LHCN-M2 (cell line): ENCODE data around the gene ZFR2. TPM values are rescaled to one million over a fixed set of nuclear protein-coding genes. Genes with fewer than 3 reads are reported as not detected.
A peak's percentile ranks its signal among the peaks of the same experiment; 100 is the strongest.
"Not testable (repeated sequence)": the region's sequence is repeated elsewhere in the genome, so short reads cannot be mapped to it uniquely, and the experiment has no call there.

Experiments
- DNase-seq: peaks from one replicate; pipeline ENCODE4 v3.0.0-alpha.2; 2012; ENCODE audit warnings: low read depth
- total RNA-seq: library from RNA; depleted of rRNA; stranded (reverse); fragments of >200 nt; gene quantifications from 2 replicates; pipeline ENCODE4 v1.2.3, GENCODE V29; 2014

The ZFR2 gene
- total RNA-seq, 1 experiment from 2014 or later, result not detected

DNA sequence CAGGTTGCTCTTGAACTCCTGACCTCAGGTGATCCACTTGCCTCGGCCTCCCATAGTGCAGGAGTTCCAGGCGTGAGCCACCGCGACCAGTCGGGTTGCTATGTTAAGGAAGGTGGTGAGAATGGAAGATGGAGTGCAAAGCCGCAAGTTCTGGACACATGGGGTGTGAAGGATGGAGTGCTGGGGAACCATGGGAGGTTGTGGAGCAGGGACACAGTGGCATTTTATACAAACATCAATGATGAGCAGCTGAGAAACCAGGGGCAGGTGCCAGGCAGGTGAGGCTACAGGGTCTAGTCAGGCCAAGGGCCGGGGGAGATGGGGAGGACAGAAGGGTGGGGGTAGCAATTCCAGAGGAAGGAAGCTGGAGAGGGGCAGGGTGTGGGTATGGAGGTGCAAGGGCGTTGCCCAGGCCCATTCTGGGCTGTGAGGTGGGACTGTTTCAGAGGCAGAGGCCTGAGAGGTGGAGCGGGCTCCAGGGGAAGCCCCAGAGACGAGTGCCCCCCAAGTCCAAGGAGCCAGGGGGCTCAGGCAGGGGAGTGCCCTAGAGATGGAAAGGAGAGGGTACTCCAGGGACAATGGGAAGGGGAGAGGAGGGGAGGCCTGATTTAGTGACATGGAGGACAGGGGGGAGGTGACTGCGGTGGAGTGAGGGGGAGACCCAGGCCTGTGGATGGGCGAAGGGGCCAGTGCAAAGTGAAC lies 94.9 kb downstream of the ZFR2 start:
- no peak for DNase-seq

DNA sequence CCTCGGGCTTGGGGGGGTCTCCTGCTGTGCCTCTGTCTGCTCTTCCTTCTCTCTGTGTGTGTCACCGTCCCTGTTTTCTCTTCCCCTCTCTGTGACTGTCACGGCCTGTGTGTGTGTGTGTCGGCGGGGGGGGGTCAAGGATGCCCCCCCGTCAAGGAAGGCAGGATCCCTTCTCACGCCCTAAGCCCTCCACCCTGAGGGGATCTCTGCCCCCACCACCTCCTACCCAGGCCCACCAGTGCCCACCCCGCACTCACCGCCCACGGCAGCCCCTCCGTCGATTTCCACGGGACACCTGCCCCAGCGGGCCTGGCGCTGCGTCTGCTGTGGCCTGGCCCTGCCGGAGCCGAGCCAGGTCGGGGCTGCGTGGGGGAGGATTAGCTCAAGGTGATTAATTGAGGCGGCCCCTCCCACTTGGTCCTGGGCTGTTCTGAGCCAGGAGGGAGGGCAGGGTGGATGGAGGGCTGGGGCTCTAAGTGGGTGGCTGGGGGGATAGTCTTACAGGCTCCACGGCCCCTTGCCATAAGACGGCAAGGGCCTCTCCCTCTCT lies 96.9 kb downstream of the ZFR2 start, which contains the start of gene RAX2:
RAX2 (minus strand) TSS at position 323 of the 550 bp plus-strand sequence. CDS start 486 bp downstream, outside the sequence.
- DNase-seq, result no peak

DNA sequence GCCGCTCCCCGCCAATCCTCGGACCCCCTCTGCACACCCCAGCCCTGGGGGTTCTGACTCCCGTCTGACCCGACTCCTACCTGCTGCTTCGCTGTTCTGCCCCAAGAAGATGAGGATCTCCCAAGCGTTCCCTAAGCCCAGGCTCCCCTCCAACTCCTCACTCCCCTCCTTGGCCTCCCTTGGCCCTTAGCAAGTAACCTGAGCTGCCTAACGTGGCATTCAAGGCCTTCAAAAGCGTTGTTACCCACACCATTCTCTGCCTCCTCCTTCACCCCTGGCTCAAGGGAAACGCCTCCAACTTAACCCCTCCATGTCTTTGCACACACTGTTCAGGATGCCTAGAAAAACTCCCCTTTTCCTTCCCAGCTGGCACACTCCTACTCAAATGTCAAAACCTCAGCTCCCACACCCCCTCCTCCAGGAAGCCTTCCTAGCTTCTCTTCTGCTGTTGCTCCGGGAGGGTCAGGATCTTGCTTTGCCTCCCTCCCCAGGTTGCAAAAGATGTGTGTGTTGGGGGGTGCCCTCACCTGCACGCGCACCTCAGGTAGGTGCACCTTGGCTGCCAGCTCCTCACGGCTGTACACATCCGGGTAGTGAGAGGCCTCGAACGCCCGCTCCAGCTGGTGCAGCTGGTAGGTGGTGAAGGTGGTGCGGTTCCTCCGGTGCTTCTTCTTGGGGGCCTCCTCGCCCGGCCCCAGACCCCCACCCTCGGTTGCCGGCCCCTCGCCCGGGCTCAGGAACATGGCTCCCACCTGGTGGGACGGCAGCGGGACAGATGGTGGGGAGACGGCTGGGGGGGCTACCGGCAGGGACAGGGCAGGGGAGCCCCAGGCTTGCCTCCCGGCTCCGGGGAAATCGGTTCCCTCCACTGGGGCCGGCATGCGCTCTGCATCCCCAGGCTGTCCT lies 97.6 kb downstream of the ZFR2 start:
- DNase-seq, result no peak

DNA sequence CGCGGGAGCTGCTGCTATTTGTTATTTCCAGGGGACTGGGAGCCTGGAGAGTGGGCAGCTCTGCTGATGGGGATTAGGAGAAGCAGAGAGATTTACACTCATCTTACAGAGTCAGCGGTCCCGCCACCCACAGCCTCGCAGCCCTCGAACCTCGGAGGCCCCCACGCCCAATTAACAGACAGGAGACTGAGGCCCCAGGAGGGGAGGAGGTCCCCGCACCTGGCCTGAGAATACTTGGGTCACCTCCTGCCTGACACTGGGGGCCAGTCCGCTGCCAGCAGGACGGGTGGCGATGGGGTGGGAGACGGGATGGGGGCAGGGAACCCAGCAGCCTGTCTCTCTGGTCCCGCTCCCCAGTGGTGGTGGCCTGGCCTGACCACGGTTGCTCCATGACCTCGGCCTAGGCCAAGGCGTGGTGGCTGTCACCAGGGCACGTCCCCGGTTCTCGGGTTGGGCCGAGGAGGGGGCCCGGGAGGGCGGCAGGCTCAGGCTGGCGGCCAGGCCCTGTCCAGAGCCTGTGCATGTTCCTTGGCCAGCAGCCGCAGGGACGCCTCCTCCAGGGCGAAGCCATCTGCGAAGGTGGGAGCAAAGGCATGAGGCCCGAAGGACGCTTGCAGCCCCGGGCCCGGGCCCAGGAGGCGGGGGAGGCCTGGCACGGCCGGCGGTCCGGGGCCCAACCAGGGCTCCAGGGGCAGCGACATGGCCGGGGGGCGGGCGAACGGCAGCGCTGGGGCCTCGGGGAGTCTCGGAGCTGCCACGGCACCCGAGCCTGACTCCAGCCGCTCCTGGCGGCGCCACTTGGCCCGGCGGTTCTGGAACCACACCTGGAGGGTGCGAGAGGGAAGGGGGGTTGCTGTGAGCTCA lies 98.5 kb downstream of the ZFR2 start:
- DNase-seq, result no peak

DNA sequence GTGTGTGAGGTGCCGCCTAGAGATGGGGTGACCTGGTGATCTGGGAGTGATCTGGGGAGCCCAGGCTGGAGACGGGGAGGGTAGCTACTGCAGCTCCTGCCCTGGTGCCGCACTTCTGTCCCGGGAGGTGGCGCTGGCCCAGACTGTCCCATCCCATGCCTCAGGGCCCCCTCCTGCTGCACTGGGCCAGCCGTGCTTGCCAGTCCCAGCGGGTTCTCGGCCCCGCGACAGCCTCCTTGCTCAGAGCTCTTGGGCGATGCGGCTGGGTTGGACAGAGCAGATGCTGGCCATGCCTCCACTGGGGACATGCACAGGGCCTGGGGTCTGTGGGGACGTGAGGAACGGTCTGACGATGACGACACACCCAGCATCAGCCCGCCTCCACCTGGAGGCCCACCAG lies 99.3 kb downstream of the ZFR2 start:
- DNase-seq, result no peak

DNA sequence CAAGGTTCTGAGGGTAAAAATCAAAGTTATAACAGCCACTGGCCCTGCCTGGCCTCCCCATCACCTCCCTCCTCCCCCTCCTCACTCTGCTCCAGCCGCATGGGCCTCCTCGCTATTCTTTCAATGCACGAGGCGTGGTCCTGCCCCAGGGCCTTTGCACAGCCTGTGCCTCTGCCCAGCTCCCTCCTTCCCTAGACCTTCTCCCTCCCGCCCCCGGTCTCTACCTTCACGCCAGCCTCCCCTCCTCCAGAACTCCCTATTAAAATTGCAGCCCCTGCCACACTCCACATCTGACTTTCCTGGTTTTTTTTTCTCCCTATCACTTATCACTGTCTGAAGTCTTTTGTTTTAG lies 100.1 kb downstream of the ZFR2 start:
- DNase-seq, result no peak

DNA sequence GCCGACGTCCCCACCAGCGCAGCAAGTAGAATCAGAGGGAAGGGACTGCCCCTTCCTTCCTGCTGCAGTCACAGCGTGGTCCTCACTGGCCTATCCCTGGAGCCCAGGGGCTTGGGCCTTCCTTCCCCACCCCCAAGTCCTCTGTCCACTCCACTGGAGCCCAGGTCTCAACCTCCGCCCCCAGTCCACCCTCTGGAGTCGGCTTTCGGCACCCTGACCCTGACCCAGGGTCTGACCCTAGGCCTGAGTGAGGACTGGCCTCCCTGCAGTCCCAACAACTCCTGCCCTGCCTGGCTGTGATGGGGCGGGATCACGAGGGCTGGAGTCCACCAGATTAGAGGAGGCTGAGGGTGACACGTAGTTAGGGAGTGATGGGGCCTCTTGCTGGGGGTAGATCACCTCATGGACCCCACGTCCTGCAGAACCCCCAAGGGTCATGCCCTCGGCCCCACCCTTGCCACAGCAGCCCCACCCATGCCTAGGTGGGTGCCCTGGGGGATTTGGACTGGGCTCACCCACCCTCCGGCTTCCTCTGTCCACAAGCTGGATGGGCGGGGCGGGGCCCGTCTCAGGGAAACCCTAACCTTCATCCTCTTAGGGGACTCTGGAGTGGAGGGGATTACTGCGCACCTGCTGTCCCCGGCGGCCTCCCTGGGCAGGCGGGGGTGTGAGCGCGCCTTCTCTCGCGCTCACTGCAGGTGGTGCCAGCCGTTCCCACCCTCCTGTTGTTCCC lies 100.7 kb downstream of the ZFR2 start:
- DNase-seq, result no peak

DNA sequence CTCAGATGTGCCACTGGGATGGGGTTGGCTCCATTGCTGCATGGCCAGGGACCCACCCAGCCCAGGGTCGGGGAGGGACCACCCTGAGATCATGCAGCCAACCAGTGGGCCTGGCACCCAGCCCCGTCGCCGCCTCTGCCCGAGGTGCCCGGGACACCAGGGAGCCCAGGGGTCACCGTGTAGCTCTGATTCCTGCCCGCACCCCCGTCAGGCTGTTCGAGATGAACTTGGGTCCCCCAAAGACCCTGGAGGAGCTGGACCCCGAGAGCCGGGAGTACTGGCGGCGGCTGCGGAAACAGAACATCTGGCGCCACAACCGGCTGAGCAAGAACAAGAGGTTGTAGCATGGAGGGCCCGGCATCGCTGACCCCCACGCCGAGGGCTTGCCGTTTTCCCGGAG lies 101.8 kb downstream of the ZFR2 start:
- DNase-seq, result no peak

DNA sequence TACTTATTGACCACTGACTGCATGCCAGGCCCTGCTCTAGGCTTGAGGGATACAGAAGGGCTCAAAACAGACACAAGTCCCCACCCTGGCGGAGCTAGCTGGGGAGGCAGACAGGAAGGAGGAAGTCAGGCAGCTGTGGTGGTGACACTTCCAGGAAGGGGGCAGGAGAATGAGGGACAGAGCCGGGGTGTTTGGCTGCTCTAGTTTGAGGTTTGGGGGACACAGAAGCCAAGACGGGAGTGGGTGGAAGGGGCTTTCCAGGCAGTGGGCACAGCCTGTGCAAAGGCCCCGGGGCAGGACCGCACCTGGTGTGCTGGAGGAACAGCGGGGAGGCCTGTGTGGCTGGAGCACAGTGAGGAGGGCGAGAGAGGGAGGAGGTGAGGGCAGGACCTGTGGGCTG lies 102.3 kb downstream of the ZFR2 start:
- DNase-seq, result no peak

DNA sequence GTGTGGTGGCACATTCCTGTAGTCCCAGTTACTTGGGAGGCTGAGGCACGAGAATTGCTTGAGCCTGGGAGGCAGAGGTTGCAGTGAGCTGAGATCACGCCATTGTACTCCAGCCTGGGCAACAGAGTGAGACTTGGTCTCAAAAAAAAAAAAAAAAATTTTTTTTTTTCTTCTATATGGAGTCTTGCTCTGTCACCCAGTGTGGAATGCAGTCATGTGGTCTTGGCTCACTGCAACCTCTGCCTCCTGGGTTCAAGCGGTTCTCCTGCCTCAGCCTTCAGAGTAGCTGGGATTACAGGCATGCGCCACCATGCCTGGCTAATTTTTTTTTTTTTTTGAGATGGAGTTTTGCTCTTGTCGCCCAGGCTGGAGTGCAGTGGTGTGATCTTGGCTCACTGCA lies 103.1 kb downstream of the ZFR2 start:
- not testable (repeated sequence) for DNase-seq

DNA sequence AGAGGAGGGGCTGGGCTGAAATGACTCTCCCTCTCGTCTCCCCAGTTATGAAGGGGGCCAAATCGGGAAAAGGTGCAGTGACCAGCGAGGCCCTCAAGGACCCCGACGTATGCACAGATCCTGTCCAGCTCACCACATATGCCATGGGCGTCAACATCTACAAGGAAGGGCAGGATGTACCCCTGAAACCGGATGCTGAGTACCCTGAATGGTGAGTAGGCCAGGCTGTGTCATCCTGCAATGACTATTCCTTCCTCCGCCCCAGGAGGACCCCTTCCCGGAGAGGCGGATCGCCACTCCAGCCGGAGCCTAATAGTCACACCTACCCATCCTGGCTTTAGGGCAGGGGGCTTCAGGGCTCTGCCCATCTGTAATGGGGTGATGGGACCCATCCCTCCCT lies 103.7 kb downstream of the ZFR2 start:
- no peak for DNase-seq

DNA sequence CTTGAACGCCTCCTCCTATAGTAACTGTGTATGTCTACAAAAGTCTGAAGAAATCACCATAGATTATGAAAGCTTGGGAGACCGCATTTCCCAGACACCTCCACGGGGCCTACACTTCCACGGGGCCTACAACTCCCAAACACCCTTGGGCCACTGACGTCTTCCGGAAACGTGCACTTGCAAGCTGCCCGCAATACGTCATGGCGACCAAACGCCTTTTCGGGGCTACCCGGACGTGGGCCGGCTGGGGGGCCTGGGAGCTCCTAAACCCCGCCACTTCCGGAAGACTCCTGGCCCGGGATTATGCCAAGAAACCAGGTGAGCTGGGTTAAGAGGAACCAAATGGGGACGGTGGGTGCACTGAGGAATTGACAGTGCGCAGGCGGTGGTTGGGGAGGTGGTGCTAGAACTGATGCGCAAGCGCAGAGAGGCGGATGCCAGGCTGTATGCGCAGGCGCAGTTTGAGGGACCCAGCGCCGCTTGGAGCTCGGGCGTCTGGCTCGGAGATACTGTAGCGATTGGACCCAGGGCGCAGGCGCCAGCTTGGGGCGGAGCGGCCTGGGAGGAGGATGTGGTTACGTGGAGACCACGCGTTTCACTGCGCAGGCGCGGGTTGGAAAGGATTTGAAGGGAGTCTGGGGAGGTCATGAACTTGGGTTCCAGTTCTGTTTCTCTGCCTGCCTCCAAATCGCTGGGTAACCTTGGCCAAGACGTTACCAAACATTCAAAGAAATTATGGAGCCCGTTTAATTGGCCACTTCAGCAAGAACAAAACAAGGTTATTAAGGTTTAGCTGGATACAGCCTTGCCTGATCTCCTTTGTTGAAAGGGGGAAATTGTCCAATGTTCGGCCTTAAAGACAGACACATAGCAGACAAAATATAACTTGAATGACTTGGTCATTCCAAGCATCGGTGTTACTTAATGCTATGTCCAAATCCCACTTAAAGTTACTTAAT lies 106.1 kb downstream of the ZFR2 start, which contains the start of gene MRPL54:
MRPL54 (plus strand) TSS at position 182 of the 959 bp plus-strand sequence; CDS start at position 201, 19 bp downstream.
- DNase-seq, result peak; percentile 98

DNA sequence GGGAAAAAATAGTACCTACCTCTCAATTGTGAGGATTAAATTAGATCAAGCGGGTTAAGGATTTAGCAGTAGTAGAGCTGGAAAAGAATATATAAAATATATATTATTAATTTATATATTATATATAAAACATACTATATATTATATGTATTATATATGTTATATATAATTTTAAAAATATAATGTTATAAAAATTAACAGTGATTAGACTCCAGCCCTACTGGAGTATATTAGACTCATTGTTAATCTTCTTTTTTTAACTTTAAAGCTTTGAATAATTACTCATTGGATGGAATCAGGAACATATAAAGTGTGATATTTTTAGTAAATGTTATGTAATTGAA lies 106.7 kb downstream of the ZFR2 start:
- DNase-seq, result no peak

DNA sequence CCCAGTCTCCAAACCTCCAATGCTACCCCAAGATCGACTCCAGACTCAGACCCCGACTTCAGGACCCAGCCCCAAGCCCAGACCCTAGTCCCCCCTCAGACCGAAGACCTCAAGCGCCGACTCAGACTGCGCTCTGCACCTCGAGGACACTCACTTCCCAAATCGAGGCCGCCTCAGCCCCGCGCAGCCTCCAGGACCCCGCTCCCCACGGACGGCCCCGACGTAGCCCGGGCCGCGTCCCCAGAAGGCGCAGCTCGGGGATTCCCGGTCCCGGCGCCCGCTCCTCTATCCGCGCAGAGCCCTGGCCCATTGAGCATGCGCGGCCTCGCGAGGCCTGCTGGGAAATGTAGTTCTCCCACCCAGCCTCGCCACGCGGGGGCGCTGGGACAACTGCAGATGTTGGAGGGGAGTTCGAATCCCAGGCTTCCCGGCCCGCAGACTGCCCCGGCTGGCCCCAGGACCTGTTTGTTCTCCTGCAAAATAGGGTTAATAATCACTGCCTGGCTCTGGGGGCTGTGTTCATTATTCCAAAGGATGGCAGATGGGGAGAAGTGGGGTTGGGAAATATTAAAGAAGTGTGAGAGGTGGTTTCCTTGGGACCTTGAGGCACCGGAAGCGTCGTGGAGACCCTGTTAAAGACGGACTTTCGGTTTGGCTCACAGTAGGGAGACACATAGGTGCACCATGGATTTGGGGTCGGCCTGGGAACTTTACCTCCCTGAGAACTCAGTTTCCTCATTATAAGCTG lies 107.3 kb downstream of the ZFR2 start, which contains the start of gene APBA3:
APBA3 (minus strand) TSS at position 311 of the 748 bp plus-strand sequence. CDS start 1,428 bp downstream, outside the sequence.
- DNase-seq, result peak; percentile 84

DNA sequence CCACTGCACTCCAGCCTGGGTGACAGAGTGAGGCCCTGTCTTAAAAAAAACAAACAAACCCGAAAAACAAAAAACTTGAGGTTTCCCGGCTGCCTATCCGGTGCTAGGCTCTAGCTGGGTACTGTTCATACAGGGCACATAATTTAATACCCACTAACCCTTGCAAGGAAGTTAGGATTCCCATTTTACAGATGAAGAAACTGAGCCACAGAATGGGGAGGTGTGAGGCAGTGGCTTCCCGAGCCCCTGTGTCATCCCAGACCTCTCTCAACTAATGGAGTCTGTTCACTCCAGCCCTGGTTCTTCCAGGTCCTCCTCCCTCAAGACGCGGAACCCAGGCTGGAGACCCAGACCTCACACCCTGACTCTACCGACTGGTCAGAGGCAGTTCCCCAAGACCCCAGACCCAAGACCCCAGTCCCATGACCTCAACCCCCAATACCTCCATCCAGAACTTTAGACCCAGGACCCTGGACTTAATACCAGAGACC lies 107.9 kb downstream of the ZFR2 start:
- DNase-seq, result no peak

DNA sequence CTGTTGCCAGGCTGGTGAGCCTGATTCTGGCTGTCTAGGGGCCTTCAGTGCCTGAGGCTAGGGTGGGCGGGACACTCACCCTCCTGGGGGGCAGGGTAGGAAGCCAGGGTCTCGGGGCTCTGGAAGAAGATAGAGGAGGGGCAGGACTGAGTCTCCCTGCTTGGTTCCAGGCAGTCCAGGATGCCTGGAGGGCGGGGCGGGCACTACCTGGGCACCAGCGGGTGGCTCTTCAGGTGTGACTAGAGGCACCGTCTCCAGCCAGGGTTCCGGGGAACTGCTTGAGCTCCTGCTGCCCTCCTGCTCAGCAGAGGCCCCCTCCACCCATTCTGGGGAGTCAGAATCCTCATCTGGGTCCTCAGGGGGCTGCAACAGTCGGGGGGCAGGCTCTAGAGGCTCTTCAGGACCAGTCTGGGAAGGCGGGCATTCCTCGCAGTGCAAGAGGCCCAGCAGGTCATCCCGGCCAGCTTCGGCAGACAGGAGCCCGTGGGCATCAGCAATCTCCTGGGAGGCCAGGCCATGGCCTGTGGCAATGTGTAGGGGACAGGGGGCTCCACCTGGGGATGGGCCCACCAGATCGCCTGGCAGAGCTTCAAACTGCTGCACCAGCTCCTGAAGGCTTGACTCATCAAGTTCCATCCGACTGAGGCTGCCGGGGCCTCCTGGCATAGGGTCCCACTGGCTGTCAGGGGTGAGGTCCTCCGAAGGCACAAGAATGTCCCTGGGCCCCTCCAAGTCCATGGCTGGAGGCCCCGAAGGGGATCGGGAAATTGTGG lies 109.2 kb downstream of the ZFR2 start:
- DNase-seq, result no peak

DNA sequence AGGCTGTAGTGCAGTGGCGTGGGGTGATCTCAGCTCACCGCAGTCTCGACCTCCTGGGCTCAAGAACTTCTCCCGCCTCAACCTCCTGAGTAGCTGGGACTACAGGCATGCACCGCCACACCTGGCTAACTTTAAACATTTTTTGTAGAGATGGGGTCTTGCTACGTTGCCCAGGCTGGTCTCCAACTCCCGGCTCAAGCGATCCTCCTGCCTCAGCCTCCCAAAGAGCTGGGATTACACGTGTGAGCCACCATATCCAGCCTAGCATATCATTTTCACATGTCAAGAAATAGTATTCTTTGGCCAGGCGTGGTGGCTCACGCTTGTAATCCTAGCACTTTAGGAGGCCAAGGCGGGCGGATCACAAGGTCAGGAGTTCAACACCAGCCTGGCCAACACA lies 110.5 kb downstream of the ZFR2 start:
- DNase-seq, result not testable (repeated sequence)

DNA sequence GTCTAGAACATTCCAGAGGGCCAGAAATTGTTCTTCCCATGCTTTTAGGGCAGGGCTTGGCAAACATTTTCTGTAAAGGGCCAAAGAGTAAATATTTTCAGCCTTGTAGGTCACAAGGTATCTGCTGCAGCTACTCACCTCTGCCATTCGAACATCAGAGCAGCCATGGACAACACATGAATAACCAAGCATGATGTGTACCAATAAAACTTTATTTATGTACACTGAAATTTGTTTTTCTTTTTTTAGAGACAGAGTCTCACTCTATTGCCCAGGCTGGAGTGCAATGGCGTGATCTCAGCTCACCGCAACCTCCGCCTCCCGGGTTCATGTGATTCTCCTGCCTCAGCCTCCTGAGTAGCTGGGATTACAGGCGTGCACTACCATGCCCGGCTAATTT lies 111.1 kb downstream of the ZFR2 start:
- not testable (repeated sequence) for DNase-seq
